GM21737 (cell line): ENCODE results near the gene TMEM250.
A peak's percentile ranks its signal among the peaks of the same experiment; 100 is the strongest.

Experiments
- ATAC-seq: cut with Tn5 transposase; IDR thresholded peaks from one replicate; pipeline ENCODE4 v1.9.1; 2021; ENCODE audit warnings: mild to moderate bottlenecking, moderate library complexity; ENCODE audit not compliant: unreplicated experiment

TMEM250 gene

DNA sequence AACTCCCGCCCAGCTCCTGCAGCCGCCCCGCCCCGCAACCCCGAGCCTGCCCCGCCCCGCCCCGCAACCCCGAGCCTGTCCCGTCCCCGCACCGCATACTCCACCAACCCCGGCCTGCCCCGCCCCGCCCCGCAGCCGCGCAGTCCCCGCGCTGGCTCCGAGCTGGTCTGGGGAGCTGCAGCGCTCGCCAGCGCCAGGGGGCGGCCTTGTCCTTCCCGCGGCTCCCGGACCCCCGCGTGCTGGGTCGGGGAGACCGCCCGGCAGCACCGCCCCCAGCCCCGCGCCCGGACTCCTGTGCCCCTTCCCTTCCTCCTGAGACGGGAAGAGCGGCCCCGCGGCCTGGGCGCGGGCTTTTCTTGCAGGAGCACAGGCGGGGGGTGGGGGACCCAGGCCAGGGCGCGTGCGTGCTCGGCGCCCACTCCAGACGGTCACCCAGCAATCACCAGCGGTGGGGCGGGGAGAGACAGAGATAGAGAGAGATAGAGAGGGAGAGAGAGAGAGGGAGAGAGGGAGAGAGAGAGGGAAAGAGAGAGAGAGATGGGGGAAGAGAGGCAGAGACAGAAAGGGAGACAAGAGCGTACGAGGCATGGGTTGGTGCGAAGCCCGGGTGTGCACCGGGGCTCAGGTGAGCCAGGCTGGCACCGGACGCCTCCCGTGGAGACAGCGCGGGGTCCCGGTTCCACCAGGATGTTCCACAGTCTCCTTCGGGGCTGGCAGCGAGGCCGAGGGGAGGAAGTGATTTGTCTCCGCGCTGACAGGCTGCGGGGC is 14.7 kb upstream of the TMEM250 start:
- ATAC-seq = no peak

DNA sequence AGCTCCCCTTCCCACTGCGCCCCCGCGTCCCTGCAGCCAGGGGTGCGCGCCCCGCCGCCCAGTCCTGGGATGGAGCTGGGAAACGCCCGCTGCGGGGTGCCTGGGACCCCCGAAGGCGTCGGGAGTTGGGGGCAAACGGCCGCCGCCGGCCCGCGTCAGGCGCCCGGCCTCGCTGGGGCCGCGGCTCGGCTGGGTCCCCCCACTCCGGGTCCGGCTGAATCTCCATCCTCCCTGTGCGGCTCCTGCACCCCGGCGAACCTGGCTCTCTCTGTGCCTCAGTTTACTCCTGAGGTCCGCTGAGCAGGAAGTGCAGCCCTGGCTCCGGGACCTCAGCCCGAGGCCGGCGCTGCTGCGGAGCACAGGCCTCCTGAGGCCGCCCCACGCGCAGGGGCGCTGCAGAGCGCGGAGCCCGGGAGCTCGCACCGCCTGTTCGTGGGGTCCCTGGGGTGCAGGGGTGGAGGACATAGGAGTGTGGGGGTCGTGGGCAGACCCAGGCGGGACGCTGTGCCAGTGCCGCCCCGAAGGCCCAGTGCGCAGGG is 13.9 kb upstream of the TMEM250 start:
- no peak for ATAC-seq

DNA sequence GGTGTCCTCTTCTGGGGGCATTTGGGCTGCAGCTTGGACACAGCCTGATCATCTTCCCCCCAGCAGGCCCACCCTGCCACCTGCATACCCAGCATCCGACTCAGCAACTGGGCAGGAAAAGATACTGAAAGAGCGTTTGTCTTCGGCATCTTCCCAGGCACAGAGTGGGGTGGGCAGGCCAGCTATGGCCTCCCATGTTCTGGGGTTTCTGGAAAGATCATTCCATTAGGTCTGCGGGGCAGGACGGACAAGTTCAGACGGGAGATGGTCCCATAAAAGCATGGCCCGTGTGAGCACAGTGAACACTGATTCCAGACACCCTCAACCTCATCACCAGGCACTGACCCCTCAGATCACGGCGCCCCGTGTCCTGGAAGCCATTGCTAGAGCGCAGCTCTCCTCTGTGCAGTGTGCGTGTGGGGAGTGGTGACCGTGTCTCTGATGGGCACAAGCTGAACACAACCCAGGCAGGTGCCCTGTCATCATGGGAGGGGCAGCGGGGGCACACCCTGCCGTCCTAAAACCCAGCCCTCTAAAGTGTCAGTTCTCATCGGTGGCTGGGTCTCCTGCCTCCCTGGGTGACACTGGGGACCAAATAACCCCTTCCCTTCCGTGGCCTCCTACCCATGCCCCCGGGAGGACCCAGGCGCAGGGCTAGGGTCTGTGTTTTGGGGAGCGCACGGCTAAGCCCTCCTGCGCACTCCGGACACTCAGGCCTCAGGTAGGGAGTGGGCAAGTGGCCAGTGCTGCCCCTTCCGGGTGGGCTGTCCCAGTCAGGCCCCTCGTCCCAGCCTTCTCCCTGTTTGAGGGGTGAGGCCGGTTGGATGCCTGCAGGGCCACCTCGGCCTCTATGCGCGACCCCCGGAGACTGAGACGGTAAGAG is 13.2 kb upstream of the TMEM250 start:
- no peak for ATAC-seq

DNA sequence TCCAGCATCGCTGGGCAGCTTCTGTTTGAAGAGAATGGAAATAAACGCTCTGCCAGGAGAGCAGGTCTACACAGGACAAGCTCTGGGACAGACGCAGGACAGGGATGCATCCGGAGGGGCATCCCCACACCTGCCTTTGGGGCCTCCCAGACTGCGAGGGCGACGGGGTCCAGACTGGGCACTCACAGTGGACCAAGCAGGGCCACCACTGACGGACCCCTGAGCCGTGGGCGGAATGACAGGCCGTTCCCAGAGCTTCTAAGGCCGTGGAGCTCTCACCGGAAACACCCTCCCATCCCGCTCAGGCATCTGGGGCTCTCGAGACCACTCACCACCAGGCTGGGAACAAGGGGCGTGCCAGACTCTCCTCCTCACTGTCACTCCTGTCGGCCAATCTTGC is 10.5 kb upstream of the TMEM250 start:
- ATAC-seq = no peak

DNA sequence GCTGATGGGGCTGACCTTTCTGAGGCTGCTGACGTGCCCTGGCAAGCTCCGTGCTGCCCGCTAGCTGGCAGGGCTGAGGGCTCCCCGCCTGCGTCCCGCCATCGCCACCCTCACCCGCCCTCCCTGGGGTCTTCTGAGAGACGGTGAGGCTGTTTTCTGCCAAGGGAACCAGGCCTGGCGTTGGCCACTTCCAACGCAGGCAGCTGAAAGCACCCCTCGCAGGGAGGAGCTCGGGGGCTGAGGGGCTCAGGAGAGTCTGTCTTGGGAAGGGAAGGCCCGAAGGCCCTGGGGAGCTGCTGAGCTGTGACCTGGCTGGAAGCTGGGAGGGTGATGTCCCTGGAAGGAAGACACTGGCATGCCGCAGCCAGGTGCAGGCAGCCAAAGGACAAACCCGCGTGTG is 9.8 kb upstream of the TMEM250 start:
- ATAC-seq = no peak

DNA sequence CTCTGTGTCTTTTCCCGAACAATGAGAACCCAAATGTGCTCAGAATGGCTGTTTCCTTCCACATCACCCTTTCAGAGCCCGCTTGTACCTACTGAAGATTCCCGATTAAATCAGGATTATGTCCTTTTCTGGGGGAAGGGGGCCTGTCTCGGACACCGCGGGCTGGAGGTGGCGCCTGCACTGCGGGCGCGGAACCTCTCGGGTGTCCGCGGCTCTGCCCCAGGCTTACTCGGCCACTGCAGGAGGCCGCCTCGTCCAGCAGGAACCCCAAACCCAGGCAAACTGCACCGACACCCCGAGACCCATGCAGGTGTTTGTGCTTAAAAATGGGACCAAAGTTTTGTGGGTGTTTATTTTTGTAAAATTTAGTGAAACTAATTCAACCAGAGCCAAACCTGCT is 8.6 kb upstream of the TMEM250 start:
- ATAC-seq = no peak

DNA sequence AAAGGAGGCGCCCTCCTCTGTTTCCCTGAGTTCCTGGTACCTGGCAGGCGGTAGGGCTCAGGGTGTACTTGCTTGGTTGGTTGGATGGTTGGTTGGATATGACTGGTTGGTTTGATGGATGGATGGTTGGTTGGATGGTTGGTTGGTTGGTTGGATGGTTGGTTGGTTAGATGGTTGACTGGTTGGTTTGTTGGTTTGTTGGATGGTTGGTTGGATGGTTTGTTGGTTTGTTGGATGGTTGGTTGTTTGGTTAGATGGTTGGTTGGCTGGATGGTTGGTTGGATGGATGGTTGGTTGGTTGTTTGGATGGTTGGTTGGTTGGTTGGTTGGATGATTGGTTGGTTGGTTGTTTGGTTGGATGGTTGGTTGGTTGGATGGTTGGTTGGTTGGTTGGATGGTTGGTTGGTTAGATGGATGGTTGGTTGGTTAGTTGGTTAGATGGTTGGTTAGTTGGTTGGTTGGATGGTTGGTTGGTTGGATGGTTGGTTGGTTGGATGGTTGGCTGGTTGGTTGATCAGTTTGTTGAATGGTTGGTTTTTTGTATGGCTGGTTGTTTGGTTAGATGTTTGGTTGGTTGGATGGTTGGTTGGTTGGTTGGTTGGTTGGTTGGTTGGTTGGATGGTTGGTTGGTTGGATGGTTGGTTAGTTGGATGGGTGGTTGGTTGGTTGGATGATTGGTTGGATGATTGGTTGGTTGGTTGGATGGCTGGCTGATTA is 6.5 kb upstream of the TMEM250 start:
- no peak for ATAC-seq

DNA sequence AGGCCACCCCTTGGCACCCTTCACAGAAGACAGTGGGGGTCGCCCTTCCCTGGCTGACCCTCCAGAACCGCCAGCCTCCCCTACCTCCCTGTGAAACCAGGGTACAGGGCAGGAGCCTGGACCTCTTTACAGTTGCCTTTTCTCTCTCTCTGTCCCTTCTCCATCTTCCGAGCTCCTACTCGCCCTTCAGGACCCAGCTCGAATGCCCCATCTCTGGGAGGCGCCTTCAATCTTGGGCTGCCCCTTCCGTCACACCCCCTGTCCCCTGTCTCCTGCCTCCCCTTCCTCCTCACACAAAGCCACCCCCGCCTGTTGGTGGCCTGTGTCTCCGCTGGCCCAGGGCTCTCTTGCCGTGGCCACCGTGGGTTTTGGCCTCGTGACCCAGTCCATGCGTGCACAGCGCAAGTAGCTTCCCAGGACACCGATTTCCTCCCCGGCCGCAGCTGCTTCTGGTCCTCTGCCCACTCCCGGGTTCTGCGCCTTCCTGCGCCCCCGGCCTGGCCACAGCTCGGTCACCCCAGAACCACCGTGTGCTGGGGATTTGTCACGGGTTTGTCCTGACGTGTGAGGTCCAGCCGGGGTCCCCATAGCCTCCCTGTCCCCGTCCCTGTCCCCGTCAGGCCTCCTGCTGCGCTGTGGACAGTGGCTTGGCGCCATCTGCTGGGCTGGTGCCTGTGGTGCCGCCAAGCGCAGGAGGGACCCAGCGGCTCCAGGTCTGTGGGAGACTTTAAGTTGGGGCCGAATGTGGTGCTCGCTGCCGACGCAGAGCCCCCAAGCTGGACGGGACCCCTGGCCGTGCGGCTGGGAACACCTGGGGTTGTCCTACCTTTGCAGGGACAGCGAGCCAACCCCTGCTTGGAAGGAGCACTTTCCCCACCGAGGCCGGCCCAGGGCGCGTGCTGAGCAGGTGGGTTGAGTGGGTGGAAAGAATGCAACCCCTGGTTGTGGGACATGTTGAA is 4.0 kb upstream of the TMEM250 start:
- no peak for ATAC-seq

DNA sequence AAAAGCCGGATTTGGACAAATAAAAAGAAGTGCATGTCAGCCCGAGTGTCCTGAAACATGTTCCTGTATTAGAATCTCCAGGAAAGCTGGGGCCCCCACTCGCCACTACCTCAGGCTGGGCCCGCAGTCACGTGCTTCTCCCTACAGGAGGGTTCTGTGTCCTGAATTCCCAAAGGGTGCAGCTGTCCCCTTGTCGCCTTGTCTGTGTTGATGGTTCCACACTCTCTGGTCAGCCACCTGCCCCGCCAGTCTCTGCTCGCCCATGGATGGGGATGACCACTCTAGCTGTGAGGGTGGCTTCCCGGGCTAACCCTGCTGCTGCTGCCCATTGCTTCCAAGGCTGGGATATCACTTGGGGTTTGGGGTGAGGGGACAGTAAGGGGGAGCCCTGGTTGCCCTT is 3.1 kb upstream of the TMEM250 start:
- no peak for ATAC-seq

DNA sequence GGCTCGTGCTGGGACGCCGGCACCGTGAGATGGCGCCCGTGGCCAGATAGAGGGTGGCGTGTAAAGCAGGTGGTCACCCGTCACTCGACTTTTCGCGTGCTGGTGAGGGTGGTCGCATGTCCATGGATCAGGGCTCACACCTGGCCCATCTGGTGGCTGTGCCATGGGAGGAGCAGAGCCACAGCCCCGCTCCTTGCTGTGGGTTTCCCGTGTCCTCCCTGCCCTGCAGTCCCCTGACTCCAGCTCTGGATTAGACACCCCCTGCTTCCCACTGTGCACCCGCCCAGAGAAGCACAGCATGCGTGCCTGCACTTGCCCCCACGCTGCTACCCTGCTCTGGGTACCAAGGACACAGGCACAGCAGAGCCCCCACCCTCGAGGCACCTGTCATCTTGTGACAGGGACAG is 1.8 kb upstream of the TMEM250 start:
- ATAC-seq = no peak

DNA sequence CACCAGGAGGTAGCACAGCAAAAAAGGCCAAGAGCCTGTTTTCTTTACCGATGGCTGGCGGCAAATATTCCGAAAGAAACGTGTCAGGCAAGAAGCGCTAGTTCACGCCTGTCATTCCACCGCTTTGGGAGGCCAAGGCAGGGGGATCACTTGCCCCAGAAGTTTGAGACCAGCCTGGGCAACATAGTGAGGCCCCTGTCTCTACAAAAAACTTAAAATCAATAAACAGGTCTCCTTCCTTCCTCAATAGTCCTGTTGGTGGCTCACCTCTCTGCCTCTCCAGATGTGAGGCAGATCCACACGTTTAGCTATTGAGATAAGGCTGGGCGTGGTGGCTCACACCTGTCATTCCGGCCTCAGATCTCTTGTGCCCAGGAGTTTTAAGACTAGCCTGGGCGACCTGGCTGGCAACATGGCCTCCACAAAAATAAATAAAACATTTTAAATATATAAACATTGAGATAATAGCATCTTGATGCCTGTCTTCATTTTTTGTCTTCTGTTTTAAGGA is 1.3 kb upstream of the TMEM250 start:
- ATAC-seq = no peak

DNA sequence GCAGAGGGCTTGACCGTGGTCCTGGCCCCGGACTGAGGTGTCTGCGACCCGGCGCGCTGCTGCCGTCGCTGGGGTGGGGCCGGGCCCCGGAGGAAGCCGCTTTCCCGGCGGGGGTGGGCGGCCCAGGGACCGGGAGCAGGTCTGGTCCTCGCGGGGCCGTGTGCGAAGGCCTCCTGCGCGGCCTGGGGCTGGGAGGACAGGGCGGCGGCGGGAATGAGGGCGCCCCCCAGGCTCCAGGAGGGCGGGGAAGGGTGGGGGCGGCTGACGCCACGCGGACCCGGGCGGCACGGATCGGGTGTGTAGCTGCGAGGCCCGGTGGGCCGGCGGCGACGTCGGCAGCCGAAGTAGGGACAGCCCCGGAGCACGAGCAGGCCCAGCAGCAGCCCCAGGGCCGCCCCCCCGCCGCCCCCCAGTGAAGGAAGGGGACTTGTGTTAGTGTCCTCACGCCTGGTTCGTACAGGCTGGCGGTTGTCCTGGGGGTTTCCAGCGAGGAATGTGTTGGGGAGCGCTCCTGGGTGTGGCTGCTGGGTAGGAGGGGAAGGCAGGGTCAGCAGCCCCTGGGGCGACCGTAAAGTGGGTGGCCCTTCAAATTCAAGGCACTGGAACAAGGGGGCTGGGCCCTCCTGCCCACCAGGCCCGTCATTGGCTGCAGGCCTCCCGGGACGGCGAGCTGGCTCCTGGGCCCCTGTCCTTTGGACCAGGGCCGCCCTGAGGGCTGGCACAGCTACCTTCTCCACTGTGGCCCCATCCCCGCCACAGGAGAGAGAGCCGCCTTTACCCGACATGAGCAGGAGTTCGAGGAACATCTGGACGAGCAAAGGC is 597 bp upstream of the TMEM250 start:
- ATAC-seq = peak; percentile 4

DNA sequence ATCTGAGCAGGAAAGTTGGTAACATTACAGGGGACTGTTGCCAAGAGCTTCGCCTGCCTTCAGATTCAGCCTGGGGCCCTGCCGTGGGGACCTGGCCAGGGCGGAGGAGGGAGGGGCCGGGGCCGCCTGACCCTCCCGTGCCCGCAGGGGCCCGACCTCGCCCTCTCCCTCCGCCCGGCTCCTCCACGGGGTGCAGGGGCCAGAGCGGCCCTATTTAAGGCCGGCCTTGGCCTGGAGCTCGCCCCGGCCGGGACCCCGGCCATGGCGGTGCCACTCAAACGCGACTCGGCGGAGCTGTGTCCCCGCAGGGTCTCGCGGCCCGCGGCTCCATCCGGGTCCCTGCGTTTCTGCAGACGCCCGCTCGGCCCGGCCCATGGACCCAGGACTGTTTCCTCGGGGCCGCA is 757 bp downstream of the TMEM250 start:
- ATAC-seq = peak; percentile 2

DNA sequence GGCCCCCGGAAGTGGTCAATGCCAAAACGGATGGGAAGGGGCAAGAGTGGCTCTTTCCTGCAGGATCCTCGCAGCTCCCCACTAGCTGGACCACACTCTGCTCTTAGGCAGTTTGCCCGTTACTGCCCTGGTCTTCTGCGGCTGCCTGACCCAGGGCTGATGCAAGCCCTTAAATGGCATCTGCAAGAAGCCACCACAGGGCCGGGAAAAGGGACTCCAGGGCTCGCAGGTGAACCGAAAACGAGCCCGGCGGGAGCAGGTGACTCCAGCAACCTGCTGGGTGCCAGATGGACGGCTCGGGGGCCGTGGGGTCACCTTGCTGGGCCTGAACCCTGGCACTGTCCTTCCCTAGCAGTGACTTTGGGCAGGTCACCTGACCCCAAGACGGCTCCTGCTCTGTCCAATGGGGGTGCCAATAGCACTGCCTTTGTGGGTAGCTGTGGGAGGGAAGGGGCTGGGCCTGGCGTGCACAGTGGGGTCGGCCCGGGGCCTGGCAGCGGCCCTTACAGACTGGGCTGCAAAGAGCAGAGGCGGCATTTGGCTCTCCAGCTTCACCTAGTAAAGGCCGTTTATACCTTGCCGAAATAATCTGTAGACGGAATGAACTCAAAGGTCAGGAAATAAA is 1.3 kb downstream of the TMEM250 start:
- ATAC-seq = no peak

DNA sequence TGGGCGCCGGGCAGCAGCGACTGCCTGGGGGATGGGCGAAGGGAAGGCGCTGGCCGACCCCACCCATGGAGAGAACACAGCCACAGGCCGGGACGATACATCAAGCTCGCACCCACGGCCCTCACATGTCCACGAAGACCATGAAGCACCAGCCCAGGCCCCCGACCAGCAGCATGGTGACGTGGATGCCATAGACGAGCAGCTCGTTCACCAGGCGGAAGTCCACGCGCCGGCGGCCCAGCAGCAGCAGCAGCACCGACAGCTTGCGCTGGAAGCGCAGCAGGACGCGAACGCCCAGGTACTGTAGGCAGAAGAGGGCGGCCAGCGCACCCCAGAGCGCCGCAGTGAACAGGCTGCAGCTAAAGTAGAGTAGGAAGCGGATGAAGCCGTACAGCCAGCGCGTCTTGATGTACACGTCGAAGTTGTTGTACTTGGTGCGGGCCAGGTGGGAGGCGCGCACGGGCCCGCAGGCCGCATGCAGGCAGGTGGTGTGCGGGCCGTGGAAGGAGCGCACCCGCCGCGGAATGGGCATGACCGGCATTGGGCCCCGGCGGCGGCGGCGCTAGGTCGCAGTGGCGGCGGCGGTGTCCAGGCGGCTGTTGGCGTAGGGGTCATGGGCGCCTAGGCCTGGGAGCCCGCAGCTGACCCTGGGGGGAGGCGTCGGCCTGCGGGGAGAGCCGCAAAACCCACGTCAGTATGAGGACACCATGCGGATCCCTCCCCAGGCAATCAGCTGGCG is 2.1 kb downstream of the TMEM250 start:
- no peak for ATAC-seq

DNA sequence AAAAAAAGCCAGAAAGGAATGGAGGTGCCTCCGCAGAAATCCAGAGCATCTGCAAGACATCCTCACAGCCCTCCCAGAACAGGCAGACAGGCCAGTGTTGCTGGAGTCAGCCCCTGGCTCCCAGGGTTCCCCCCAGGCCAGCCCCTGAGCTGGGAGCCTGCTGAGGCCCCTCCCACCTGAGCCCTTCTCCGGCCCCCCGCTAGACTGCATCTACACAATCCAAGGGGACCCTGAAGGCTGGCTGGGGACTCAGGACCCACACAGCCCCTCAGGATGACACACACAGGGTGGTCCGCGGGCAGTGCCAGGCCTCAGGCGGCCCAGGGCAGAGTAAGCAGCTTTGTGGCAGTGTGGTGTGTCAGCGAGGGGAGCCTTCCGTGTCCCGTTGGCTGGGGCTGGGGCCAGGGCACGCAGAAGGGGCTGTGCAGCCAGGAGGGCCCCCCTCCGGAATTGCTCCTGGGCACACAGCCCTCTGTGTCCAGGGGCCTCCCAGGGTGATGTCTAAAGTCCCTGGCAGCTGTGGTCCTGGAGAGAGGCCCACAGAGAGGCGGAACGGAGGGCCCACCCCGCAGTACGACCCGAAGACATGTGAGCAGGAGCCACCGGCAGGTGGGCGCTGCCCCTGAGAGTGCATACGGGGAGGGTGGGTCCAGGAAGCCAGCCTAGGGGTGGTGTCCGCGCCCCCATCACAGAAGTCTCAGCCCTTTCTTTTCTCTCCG is 2.9 kb downstream of the TMEM250 start:
- no peak for ATAC-seq

DNA sequence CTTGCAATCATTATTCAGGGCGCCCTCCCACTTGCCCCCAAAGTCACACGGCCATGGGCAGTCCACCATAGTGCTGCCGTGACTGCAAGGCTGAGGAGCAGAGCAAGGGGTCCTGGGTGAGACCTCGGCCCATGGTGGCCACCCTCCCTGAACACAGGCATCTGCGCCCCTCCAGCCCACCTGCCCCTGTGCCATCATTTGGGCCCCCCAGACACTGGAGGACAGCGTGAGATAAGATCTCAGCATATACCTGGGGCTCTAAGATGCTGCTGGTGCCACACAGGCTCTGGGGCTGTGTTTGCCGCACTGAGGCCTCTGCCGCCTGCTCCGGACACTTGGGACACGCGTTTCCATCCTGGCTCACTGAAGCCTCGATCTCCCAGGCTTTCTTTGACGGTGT is 3.5 kb downstream of the TMEM250 start:
- ATAC-seq = no peak
